GM12874 (cell line): ENCODE data around the gene ZBTB20.

Experiments
- TF ChIP-seq, protein P1 (sequence below): IDR thresholded peaks from 2 replicates; pipeline ENCODE4 v1.5.1; 2011; ENCODE audit warnings: low read depth, mild to moderate bottlenecking, control low read depth, low read length, moderate library complexity; ENCODE audit not compliant: insufficient read depth

The ZBTB20 gene

GRCh38 chr3:114551770-114552526 is 595.1 kb downstream of the ZBTB20 start:
- TF ChIP-seq, protein P1, sequence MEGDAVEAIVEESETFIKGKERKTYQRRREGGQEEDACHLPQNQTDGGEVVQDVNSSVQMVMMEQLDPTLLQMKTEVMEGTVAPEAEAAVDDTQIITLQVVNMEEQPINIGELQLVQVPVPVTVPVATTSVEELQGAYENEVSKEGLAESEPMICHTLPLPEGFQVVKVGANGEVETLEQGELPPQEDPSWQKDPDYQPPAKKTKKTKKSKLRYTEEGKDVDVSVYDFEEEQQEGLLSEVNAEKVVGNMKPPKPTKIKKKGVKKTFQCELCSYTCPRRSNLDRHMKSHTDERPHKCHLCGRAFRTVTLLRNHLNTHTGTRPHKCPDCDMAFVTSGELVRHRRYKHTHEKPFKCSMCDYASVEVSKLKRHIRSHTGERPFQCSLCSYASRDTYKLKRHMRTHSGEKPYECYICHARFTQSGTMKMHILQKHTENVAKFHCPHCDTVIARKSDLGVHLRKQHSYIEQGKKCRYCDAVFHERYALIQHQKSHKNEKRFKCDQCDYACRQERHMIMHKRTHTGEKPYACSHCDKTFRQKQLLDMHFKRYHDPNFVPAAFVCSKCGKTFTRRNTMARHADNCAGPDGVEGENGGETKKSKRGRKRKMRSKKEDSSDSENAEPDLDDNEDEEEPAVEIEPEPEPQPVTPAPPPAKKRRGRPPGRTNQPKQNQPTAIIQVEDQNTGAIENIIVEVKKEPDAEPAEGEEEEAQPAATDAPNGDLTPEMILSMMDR: no peak

DNA sequence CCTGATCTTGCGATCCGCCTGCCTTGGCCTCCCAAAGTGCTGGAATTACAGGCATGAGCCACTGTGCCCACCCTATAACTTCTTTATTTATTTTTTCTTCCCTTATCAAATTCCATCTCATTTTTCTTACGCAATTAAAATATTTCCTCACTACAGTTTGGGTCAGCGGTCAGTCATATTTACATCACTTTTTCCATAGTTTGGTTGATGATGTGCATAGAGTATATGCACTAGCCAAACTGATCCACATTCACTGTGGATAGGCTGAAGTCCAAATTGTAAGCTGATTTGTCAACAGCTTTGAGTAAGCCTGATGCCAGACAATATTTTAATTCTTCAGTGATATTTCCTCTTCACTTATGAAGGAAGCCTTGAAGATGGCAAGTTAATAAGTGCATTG is 596.9 kb downstream of the ZBTB20 start:
- TF ChIP-seq, protein P1: no peak

GRCh38 chr3:114545193-114545592 is 601.9 kb downstream of the ZBTB20 start:
- TF ChIP-seq, protein P1: no peak

- TF ChIP-seq, protein P1: no peak
Measured at GRCh38 chr3:114542359-114542758, 604.7 kb downstream of the ZBTB20 start.

DNA sequence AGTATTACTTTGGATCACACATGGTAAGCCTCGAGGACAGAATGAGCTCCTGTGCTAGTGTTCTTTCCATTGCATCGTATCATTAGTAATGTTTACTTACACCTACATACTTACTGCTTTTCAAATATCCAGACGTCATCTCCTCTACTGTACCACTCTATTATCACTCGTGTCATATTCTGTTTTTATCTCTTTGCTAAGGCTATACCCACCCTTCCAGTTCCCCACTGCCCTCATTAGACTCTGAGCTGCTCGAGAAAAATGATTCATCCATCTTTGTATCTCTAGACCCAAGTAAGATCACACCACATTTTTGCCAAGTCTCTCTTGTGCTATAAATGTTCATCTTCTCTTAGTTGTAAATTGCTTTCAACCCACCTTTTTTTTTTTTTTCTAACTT is 607.6 kb downstream of the ZBTB20 start:
- TF ChIP-seq, protein P1: no peak

GRCh38 chr3:114538211-114538610 is 608.9 kb downstream of the ZBTB20 start:
- TF ChIP-seq, protein P1: no peak

GRCh38 chr3:114528517-114528916 is 618.6 kb downstream of the ZBTB20 start:
- TF ChIP-seq, protein P1: no peak
